Heart left ventricle (tissue), 13 donors: ENCODE measurements around the gene DHX30.

Source experiments
- POLR2A ChIP-seq, 2 donors: fragments of 450-650 bp; IDR thresholded peaks; one replicate each; pipeline ENCODE4 v1.6.1; 2017; ENCODE audit warnings: antibody characterized with exemption in 2 of 2, mild to moderate bottlenecking in 2 of 2, moderate library complexity in 2 of 2
- TF ChIP-seq, protein P1 (sequence below), 12 donors: fragments of 200-600 bp; sonication (generic) in 4 of 12; IDR thresholded peaks; one replicate each; pipeline versions ENCODE4 v1.5.0 to v1.8.0; 2018 to 2022; ENCODE audit warnings: antibody characterized with exemption in 12 of 12, mild to moderate bottlenecking in 5 of 12
- donor health status: ischemic (EF 13 %, LVEDD 7.1; RV severe dilation, severe dysfunction).
- donor health status: DM: no; HTN: yes; CAD: no.
- donor health status: DM: no; HTN: no; CAD: no.
- donor health status: ischemic (EF 25% LVEDD 6.9; RV normal size, moderate dysfunction).
- donor health status: ischemic (EF 25% LVEDD 5.7; RV mildly dilated, moderate dysfunction).
- donor health status: ischemic (EF 35%, LVEDD 5.7; RV mildly dilated, moderate dysfunction).
- donor health status: nonischemic (EF 11% LVEDD 7.7; RV severe dilation, severe dysfunction).
- donor health status: DM: yes; HTN: yes; CAD: no.
- donor health status: PGD.
- donor health status: ischemic (EF 29% LVEDD 5.4; RV normal size, mild dysfunction).
- donor health status: nonischemic (EF 23%, LVEDD 6.1; RV moderate dilation, normal function).

DNA sequence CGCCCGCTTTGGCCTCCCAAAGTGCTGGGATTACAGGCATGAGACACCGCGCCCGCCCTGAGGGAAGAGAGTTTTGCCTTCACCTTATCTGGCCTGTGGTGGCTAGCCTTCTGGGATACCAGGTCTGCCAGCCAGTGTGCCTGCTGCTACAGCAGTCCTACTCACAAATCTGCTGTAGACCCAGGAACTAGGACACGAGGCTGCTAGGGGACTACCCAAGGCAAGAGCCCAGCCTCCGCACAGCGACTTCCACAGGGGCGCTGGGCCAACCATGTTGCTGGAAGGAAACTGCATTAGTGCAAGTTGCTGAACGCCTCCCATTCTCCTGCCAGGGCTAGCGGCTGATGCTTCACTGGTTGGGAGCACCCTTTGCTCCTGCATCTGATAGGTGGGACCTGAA, 53.7 kb downstream of the DHX30 start:
- TF ChIP-seq POLR2A (IDR thresholded peaks at IDR 0.05) = no peak
- TF ChIP-seq, protein P1, sequence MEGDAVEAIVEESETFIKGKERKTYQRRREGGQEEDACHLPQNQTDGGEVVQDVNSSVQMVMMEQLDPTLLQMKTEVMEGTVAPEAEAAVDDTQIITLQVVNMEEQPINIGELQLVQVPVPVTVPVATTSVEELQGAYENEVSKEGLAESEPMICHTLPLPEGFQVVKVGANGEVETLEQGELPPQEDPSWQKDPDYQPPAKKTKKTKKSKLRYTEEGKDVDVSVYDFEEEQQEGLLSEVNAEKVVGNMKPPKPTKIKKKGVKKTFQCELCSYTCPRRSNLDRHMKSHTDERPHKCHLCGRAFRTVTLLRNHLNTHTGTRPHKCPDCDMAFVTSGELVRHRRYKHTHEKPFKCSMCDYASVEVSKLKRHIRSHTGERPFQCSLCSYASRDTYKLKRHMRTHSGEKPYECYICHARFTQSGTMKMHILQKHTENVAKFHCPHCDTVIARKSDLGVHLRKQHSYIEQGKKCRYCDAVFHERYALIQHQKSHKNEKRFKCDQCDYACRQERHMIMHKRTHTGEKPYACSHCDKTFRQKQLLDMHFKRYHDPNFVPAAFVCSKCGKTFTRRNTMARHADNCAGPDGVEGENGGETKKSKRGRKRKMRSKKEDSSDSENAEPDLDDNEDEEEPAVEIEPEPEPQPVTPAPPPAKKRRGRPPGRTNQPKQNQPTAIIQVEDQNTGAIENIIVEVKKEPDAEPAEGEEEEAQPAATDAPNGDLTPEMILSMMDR (IDR thresholded peaks at IDR 0.05) = no peak
